H1 (cell line): Measurements from ENCODE around the gene CLEC18C. TPM values are rescaled to one million over a fixed set of nuclear protein-coding genes. Genes with fewer than 3 reads are reported as not detected.
"Not testable (repeated sequence)": the region's sequence is repeated elsewhere in the genome, so short reads cannot be mapped to it uniquely, and the experiment has no call there.

Experiments
- CTCF ChIA-PET: fragments of 300-600 bp; sonication (Branson Sonifier 250); formaldehyde crosslinking; loops from one replicate; lab custom pipeline; 2021; ENCODE audit not compliant: partially characterized antibody; lab: Charles Lee
- POLR2A ChIA-PET: fragments of 300-600 bp; sonication (Branson Sonifier 250); formaldehyde crosslinking; loops from one replicate; lab custom pipeline; 2021; ENCODE audit warnings: inconsistent platforms; ENCODE audit not compliant: partially characterized antibody; lab: Charles Lee
- DNase-seq, 2 experiments: peaks; one replicate each; pipeline versions ENCODE4 v3.0.0 to v3.0.0-alpha.2; 2010 to 2022; ENCODE audit warnings: low spot score in 2 of 2, low read depth in 1 of 2, mixed read lengths in 1 of 2
- FAIRE-seq: peaks from 2 replicates; lab custom pipeline; 2011; peaks lifted over from hg19 to GRCh38; lab: Jason Lieb, UNC
- H2AFZ ChIP-seq: 2 replicates; pipeline ENCODE4 v1.8.1; 2012; ENCODE audit warnings: low read length, inconsistent platforms
- H2AK5ac ChIP-seq: 2 replicates; pipeline ENCODE4 v1.6.1; 2013; ENCODE audit warnings: low read depth, low read length
- H2BK120ac ChIP-seq: replicated peaks from 2 replicates; pipeline ENCODE3; 2013; ENCODE audit warnings: low read depth, low read length, inconsistent platforms
- H2BK12ac ChIP-seq: 2 replicates; pipeline ENCODE4 v1.6.1; 2013; ENCODE audit warnings: low read depth, low read length
- H2BK15ac ChIP-seq: 2 replicates; pipeline ENCODE4 v1.6.1; 2013; ENCODE audit warnings: low read length
- H2BK20ac ChIP-seq: 2 replicates; pipeline ENCODE4 v1.6.1; 2013; ENCODE audit warnings: low read length
- H2BK5ac ChIP-seq: 2 replicates; pipeline ENCODE4 v1.6.1; 2013; ENCODE audit warnings: low read depth, low read length
- H3K14ac ChIP-seq: 2 replicates; pipeline ENCODE4 v1.6.1; 2013; ENCODE audit warnings: inconsistent platforms; ENCODE audit not compliant: insufficient read length
- H3K18ac ChIP-seq: 2 replicates; pipeline ENCODE4 v1.6.1; 2013; ENCODE audit warnings: low read length; ENCODE audit errors: extremely low read depth
- H3K23ac ChIP-seq: 2 replicates; pipeline ENCODE4 v1.6.1; 2013; ENCODE audit warnings: inconsistent platforms; ENCODE audit not compliant: insufficient read length
- H3K23me2 ChIP-seq: 2 replicates; pipeline ENCODE4 v1.6.1; 2013; ENCODE audit warnings: low read depth, low read length
- H3K27ac ChIP-seq: 2 replicates; pipeline ENCODE4 v1.6.1; 2011; ENCODE audit warnings: low read depth, low read length, inconsistent platforms
- H3K27me3 ChIP-seq, 4 experiments: replicated peaks in 1 of 4; 1 replicate in 1 of 4; 2 replicates in 3 of 4; pipeline versions ENCODE4 v1.6.1 to v1.8.1; 2011 to 2013; ENCODE audit warnings: low read length in 3 of 4, mild to moderate bottlenecking in 3 of 4, inconsistent platforms in 2 of 4, mixed read lengths in 2 of 4, moderate library complexity in 1 of 4; ENCODE audit not compliant: control insufficient read depth in 3 of 4, insufficient read depth in 3 of 4; ENCODE audit errors: extremely low read depth in 1 of 4
- H3K36me3 ChIP-seq, 4 experiments: 2 replicates each; pipeline versions ENCODE4 v1.6.1 to v1.8.1; 2011 to 2013; ENCODE audit warnings: mild to moderate bottlenecking in 4 of 4, low read length in 3 of 4, moderate library complexity in 2 of 4, control low read depth in 1 of 4, inconsistent platforms in 1 of 4; ENCODE audit not compliant: insufficient read depth in 4 of 4, control insufficient read depth in 2 of 4
- H3K4ac ChIP-seq: replicated peaks from 2 replicates; pipeline ENCODE3; 2013; ENCODE audit warnings: low read length, low read depth, mixed read lengths, inconsistent platforms; ENCODE audit not compliant: insufficient read length
- H3K4me1 ChIP-seq, 4 experiments: replicated peaks in 1 of 4; 1 replicate in 1 of 4; 2 replicates in 3 of 4; pipeline versions ENCODE4 v1.6.1 to v1.8.1; 2011 to 2013; ENCODE audit warnings: low read length in 3 of 4, inconsistent platforms in 2 of 4, mixed read lengths in 1 of 4; ENCODE audit not compliant: insufficient read depth in 4 of 4, control insufficient read depth in 3 of 4
- H3K4me2 ChIP-seq, 2 experiments: 2 replicates each; pipeline versions ENCODE4 v1.6.1 to v1.8.1; 2011 to 2013; ENCODE audit warnings: low read depth in 2 of 2, low read length in 2 of 2, control low read depth in 1 of 2, inconsistent platforms in 1 of 2, mild to moderate bottlenecking in 1 of 2; ENCODE audit not compliant: insufficient read depth in 1 of 2
- H3K4me3 ChIP-seq, 4 experiments: fragments of 200-600, 300-600 bp in 1 of 4; sonication (generic), shearing (Covaris generic), sonication (Bioruptor Twin) in 1 of 4; 2 replicates each; pipeline versions ENCODE4 v1.5.1 to v1.8.1; 2011 to 2016; ENCODE audit warnings: low read length in 4 of 4, low read depth in 3 of 4, control low read depth in 2 of 4, inconsistent platforms in 2 of 4, mild to moderate bottlenecking in 2 of 4, mixed read lengths in 1 of 4, moderate library complexity in 1 of 4; ENCODE audit not compliant: insufficient read depth in 2 of 4; ENCODE audit errors: extremely low read depth in 1 of 4
- H3K56ac ChIP-seq: replicated peaks from 2 replicates; pipeline ENCODE3; 2013; ENCODE audit warnings: low read depth, mild to moderate bottlenecking, mixed read lengths, low read length, inconsistent platforms; ENCODE audit not compliant: insufficient read length
- H3K79me1 ChIP-seq: 2 replicates; pipeline ENCODE4 v1.6.1; 2013; ENCODE audit warnings: low read depth, low read length, control low read depth
- H3K79me2 ChIP-seq, 2 experiments: 2 replicates each; pipeline versions ENCODE4 v1.6.1 to v1.8.1; 2012 to 2013; ENCODE audit warnings: low read length in 2 of 2, mild to moderate bottlenecking in 2 of 2, inconsistent platforms in 1 of 2; ENCODE audit not compliant: insufficient read depth in 2 of 2, control insufficient read depth in 1 of 2
- H3K9ac ChIP-seq, 4 experiments: replicated peaks in 1 of 4; 1 replicate in 1 of 4; 2 replicates in 3 of 4; pipeline versions ENCODE4 v1.6.1 to v1.8.1; 2011 to 2013; ENCODE audit warnings: low read depth in 3 of 4, low read length in 3 of 4, control low read depth in 2 of 4, mild to moderate bottlenecking in 2 of 4, moderate library complexity in 2 of 4, inconsistent platforms in 1 of 4; ENCODE audit errors: extremely low read depth in 1 of 4
- H3K9me3 ChIP-seq, 2 experiments: 2 replicates each; pipeline versions ENCODE4 v1.6.1 to v1.8.1; 2012 to 2013; ENCODE audit warnings: mild to moderate bottlenecking in 2 of 2, moderate library complexity in 2 of 2, control low read depth in 1 of 2, inconsistent platforms in 1 of 2, low read depth in 1 of 2, low read length in 1 of 2, mixed read lengths in 1 of 2; ENCODE audit not compliant: insufficient read depth in 2 of 2
- H4K20me1 ChIP-seq, 2 experiments: replicated peaks in 1 of 2; 2 replicates each; pipeline versions ENCODE3 to v1.8.1; 2011 to 2013; ENCODE audit warnings: inconsistent platforms in 2 of 2, low read length in 2 of 2, mild to moderate bottlenecking in 1 of 2; ENCODE audit not compliant: insufficient read depth in 2 of 2, control insufficient read depth in 1 of 2
- H4K5ac ChIP-seq: 2 replicates; pipeline ENCODE4 v1.6.1; 2013; ENCODE audit warnings: low read length, low read depth, mixed read lengths, inconsistent platforms; ENCODE audit not compliant: insufficient read length
- H4K8ac ChIP-seq: 2 replicates; pipeline ENCODE4 v1.8.0; 2013; ENCODE audit warnings: mild to moderate bottlenecking, moderate library complexity, low read length, inconsistent platforms; ENCODE audit not compliant: insufficient read depth; ENCODE audit errors: extremely low read depth
- H4K91ac ChIP-seq: replicated peaks from 2 replicates; pipeline ENCODE3; 2013; ENCODE audit warnings: low read length, mixed read lengths, inconsistent platforms; ENCODE audit not compliant: insufficient read length
- WGBS, 2 experiments: shearing (Covaris generic) in 1 of 2; methylation state at CpG; one replicate each; pipeline versions ENCODE4 v1.1.6 to v1.1.7; 2013 to 2015; ENCODE audit warnings: low lambda C conversion rate in 2 of 2, mixed read lengths in 2 of 2, inconsistent platforms in 1 of 2, low coverage in 1 of 2, missing lambda C conversion rate in 1 of 2; ENCODE audit not compliant: insufficient replicate concordance in 2 of 2, insufficient coverage in 1 of 2, insufficient read length in 1 of 2; ENCODE audit errors: extremely low coverage in 1 of 2, missing lambda C conversion rate in 1 of 2; 5-methylcytosine and 5-hydroxymethylcytosine counted together
- polyA plus RNA-seq, 7 experiments: library from polyadenylated mRNA; depleted of rRNA in 3 of 7; stranded (reverse) in 5 of 7; unstranded in 2 of 7; fragments of >200 nt in 5 of 7; fragments of 200-250 nt in 2 of 7; gene quantifications; 1 replicate in 5 of 7; 2 replicates in 1 of 7; 4 replicates in 1 of 7; pipeline versions ENCODE4 v1.2.1 to v1.2.3, GENCODE V29; 2011 to 2013; ENCODE audit warnings: missing spikeins in 2 of 7, mixed read lengths in 2 of 7
- total RNA-seq: library from RNA; stranded (reverse); fragmentation: NEBNext Ultra II Directional; extraction: Animal tissue kit (Norgen Biotek cat#: 25700); gene quantifications from 2 replicates; pipeline ENCODE4 v1.2.1, GENCODE V29; 2021

CLEC18C gene
- total and polyA plus RNA-seq, 2 of the 8 experiments (the other 6 are each of a cell fraction or from before 2014, with no cell fraction given) = 0.11 TPM; not detected in 1

DNA sequence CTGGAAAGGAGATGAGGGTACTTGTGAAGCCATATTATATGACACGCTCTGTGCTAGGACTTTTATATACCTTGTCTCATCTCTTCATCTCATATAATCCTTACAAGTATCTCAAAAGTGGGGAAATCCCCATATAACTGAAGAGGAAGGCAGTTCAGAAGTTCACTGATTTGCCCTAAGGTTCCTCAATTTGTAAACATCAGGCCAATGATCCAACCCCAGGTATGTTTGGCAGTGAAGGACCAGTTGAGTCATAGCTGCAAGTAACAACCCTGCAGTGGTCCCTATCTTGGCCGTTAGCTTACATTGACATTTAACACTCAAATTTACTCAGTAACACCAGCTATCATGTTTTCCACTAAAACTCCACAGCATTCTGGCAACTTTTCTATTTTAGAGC is 45.0 kb downstream of the CLEC18C start:
- H3K36me3 ChIP-seq, H4K91ac ChIP-seq, H3K27me3 ChIP-seq, H3K27ac ChIP-seq, H3K9ac ChIP-seq, H2BK120ac ChIP-seq, H3K9me3 ChIP-seq, H2BK5ac ChIP-seq, H3K4me1 ChIP-seq, H2BK15ac ChIP-seq, H4K20me1 ChIP-seq, H3K14ac ChIP-seq, H2AFZ ChIP-seq, H3K18ac ChIP-seq, H2BK20ac ChIP-seq, H3K79me2 ChIP-seq, H4K5ac ChIP-seq, H3K4ac ChIP-seq, H2AK5ac ChIP-seq, DNase-seq, H2BK12ac ChIP-seq, H3K56ac ChIP-seq, POLR2A ChIA-PET, H3K4me2 ChIP-seq, H3K79me1 ChIP-seq, H3K23me2 ChIP-seq, CTCF ChIA-PET, H3K4me3 ChIP-seq, FAIRE-seq, H4K8ac ChIP-seq, H3K23ac ChIP-seq: not testable (repeated sequence)
- WGBS, 2 experiments = 100% methylated on average over 2 of the region's 2 CpGs; no CpG with 5 or more reads in 1 of the 2 experiments

DNA sequence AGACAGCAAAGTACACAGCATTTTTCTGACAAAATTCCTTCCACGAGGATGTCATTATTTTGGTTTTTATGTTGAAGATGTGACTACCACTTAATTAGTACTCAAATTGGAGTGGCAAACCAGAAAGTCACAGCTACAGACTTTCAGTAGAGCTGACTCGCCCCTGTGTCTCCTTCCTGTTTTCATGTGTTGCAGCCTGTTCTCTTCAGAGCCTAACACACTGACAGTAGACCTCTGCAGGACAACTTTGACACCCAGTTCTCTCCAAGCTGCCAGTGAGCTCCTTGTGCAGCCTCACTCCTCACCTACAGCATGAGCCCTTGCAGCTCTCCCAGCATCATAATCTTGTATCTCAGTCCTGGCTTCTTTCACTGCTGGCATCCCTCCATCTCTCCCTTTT is 49.0 kb downstream of the CLEC18C start:
- H3K18ac ChIP-seq, H3K4me3 ChIP-seq, H4K5ac ChIP-seq, H3K14ac ChIP-seq, DNase-seq, H2BK12ac ChIP-seq, H3K56ac ChIP-seq, H2BK20ac ChIP-seq, H2AK5ac ChIP-seq, H3K9ac ChIP-seq, H3K23ac ChIP-seq, H3K23me2 ChIP-seq, H3K79me1 ChIP-seq, H3K27me3 ChIP-seq, H3K4me2 ChIP-seq, H4K20me1 ChIP-seq, H4K91ac ChIP-seq, H3K9me3 ChIP-seq, FAIRE-seq, H3K27ac ChIP-seq, CTCF ChIA-PET, H2BK5ac ChIP-seq, POLR2A ChIA-PET, H2AFZ ChIP-seq, H3K4me1 ChIP-seq, H3K79me2 ChIP-seq, H3K4ac ChIP-seq, H2BK120ac ChIP-seq, H4K8ac ChIP-seq, H2BK15ac ChIP-seq: not testable (repeated sequence)
- H3K36me3 ChIP-seq = peaks cover 0 to 11% (median 4%) of the 10 kb centered on the region in 4 experiments; a peak in 3 of 8 replicates
- 83% methylated on average over 2 of the region's 2 CpGs; no CpG with 5 or more reads in 1 of the 2 experiments for WGBS, 2 experiments
